ENCODE measurements around the gene TNS4.

The TNS4 gene

GRCh38 chr17:40501499-40501911 is at the start of gene TNS4:
Gene TNS4 (minus strand): TSS chr17:40501623. CDS start chr17:40496425, 5,198 bp downstream.
- TF ChIP-seq TAF1 (IDR thresholded peaks at IDR 0.05; ENCODE audit: low read depth) (no peak), RAD21 (IDR thresholded peaks at IDR 0.05; ENCODE audit: low read depth) (no peak), TCF12 (IDR thresholded peaks at IDR 0.05; ENCODE audit: low read depth) (0 out of 2 replicates have a peak, but pooled peaks have one; percentile 17), NFIC (IDR thresholded peaks at IDR 0.05) (no peak), CEBPB (IDR thresholded peaks at IDR 0.05) (no peak), REST (IDR thresholded peaks at IDR 0.05; ENCODE audit: low read depth) (no peak), ZBTB7A (IDR thresholded peaks at IDR 0.05; ENCODE audit: low read depth) (0 out of 2 replicates have a peak, but pooled peaks have one; percentile 46), EP300 (IDR thresholded peaks at IDR 0.05; ENCODE audit: borderline replicate concordance) (no peak), MAX (IDR thresholded peaks at IDR 0.05) (peak; percentile 88), EGR1 (IDR thresholded peaks at IDR 0.05) (no peak), YY1 (IDR thresholded peaks at IDR 0.05; ENCODE audit: low read depth) (no peak), FOXM1 (IDR thresholded peaks at IDR 0.05; ENCODE audit: borderline replicate concordance, low read depth) (no peak), USF1 (IDR thresholded peaks at IDR 0.05) (peak; percentile 91), CREB1 (IDR thresholded peaks at IDR 0.05; ENCODE audit: low read depth) (no peak), TEAD4 (IDR thresholded peaks at IDR 0.05) (no peak)

- TF ChIP-seq CEBPB (IDR thresholded peaks at IDR 0.05) (no peak), YY1 (IDR thresholded peaks at IDR 0.05; ENCODE audit: low read depth) (no peak), TEAD4 (IDR thresholded peaks at IDR 0.05) (no peak), USF1 (IDR thresholded peaks at IDR 0.05) (no peak), ZBTB7A (IDR thresholded peaks at IDR 0.05; ENCODE audit: low read depth) (no peak), TAF1 (IDR thresholded peaks at IDR 0.05; ENCODE audit: low read depth) (no peak)
These were observed 49.2 kb upstream of the TNS4 start for GRCh38 chr17:40550608-40551007.

GRCh38 chr17:40548982-40549685 is 47.7 kb upstream of the TNS4 start:
- TF ChIP-seq CEBPB (IDR thresholded peaks at IDR 0.05) (peak; percentile 74), TEAD4 (IDR thresholded peaks at IDR 0.05) (no peak)

GRCh38 chr17:40548491-40548981 is 47.1 kb upstream of the TNS4 start:
- TF ChIP-seq YY1 (IDR thresholded peaks at IDR 0.05; ENCODE audit: low read depth) (no peak), CREB1 (IDR thresholded peaks at IDR 0.05; ENCODE audit: low read depth) (no peak), EP300 (IDR thresholded peaks at IDR 0.05; ENCODE audit: borderline replicate concordance) (no peak), REST (IDR thresholded peaks at IDR 0.05; ENCODE audit: low read depth) (no peak), RAD21 (IDR thresholded peaks at IDR 0.05; ENCODE audit: low read depth) (no peak), TAF1 (IDR thresholded peaks at IDR 0.05; ENCODE audit: low read depth) (no peak), CEBPB (IDR thresholded peaks at IDR 0.05) (no peak), FOXM1 (IDR thresholded peaks at IDR 0.05; ENCODE audit: borderline replicate concordance, low read depth) (no peak), TEAD4 (IDR thresholded peaks at IDR 0.05) (no peak), USF1 (IDR thresholded peaks at IDR 0.05) (no peak), EGR1 (IDR thresholded peaks at IDR 0.05) (no peak), ZBTB7A (IDR thresholded peaks at IDR 0.05; ENCODE audit: low read depth) (no peak), NFIC (IDR thresholded peaks at IDR 0.05) (no peak), TCF12 (IDR thresholded peaks at IDR 0.05; ENCODE audit: low read depth) (no peak), MAX (IDR thresholded peaks at IDR 0.05) (no peak)

- no peak for TF ChIP-seq EP300 (IDR thresholded peaks at IDR 0.05; ENCODE audit: borderline replicate concordance)
- TF ChIP-seq EGR1 (IDR thresholded peaks at IDR 0.05) = no peak
- no peak for TF ChIP-seq TEAD4 (IDR thresholded peaks at IDR 0.05)
- no peak for TF ChIP-seq RAD21 (IDR thresholded peaks at IDR 0.05; ENCODE audit: low read depth)
- TF ChIP-seq TAF1 (IDR thresholded peaks at IDR 0.05; ENCODE audit: low read depth) = no peak
- no peak for TF ChIP-seq MAX (IDR thresholded peaks at IDR 0.05)
- no peak for TF ChIP-seq ZBTB7A (IDR thresholded peaks at IDR 0.05; ENCODE audit: low read depth)
- TF ChIP-seq NFIC (IDR thresholded peaks at IDR 0.05) = no peak
- TF ChIP-seq YY1 (IDR thresholded peaks at IDR 0.05; ENCODE audit: low read depth) = no peak
- TF ChIP-seq REST (IDR thresholded peaks at IDR 0.05; ENCODE audit: low read depth) = no peak
- TF ChIP-seq USF1 (IDR thresholded peaks at IDR 0.05) = no peak
These were observed 46.5 kb upstream of the TNS4 start for GRCh38 chr17:40547785-40548478.
